ENCODE measurements around the gene FITM2.

- TF ChIP-seq PATZ1 (CRISPR knock-in tag; IDR thresholded peaks at IDR 0.05; ENCODE audit: borderline replicate concordance) (no peak), ZC3H10 (CRISPR knock-in tag; IDR thresholded peaks at IDR 0.05) (no peak), ARNTL (CRISPR knock-in tag; IDR thresholded peaks at IDR 0.05; ENCODE audit: borderline replicate concordance, low read depth) (no peak), ESRRG (CRISPR knock-in tag; IDR thresholded peaks at IDR 0.05) (no peak), TOX (CRISPR knock-in tag; IDR thresholded peaks at IDR 0.05; ENCODE audit: borderline replicate concordance) (no peak)
Observed at GRCh38 chr20:44302736-44303135, 8.3 kb downstream of the FITM2 start.

Data from SK-N-SH treated with all-trans-retinoic acid at 6 μM for 48 hours (cell line).